ENCODE data around the gene DDX52.
"Not testable (repeated sequence)": the region's sequence is repeated elsewhere in the genome, so short reads cannot be mapped to it uniquely, and the experiment has no call there.

The DDX52 gene

GRCh38 chr17:37637956-37638355 is 5.3 kb downstream of the DDX52 start:
- no peak for DNase-seq (ENCODE audit: extremely low spot score)
- ChIA-PET CTCF (no interaction called here), POLR2A (no interaction called here)
- TF ChIP-seq NFRKB (IDR thresholded peaks at IDR 0.05) (no peak), SP1 (IDR thresholded peaks at IDR 0.05) (no peak), CTBP1 (IDR thresholded peaks at IDR 0.05; ENCODE audit: borderline replicate concordance) (no peak), TARDBP (IDR thresholded peaks at IDR 0.05) (no peak), HDGF (IDR thresholded peaks at IDR 0.05; ENCODE audit: borderline replicate concordance) (no peak), LEF1 (IDR thresholded peaks at IDR 0.05; ENCODE audit: borderline replicate concordance) (no peak), FOXK2 (IDR thresholded peaks at IDR 0.05) (no peak), ZNF384 (IDR thresholded peaks at IDR 0.05) (no peak), FOXM1 (IDR thresholded peaks at IDR 0.05; ENCODE audit: borderline replicate concordance) (no peak)

- CTCF ChIA-PET; DNase-seq (ENCODE audit: extremely low spot score); POLR2A ChIA-PET: not testable (repeated sequence)
These were observed 26.8 kb downstream of the DDX52 start for GRCh38 chr17:37616430-37616829.

- ChIA-PET POLR2A (no interaction called here), CTCF (no interaction called here)
- TF ChIP-seq ARNT (IDR thresholded peaks at IDR 0.05), result no peak
- TF ChIP-seq HDGF (IDR thresholded peaks at IDR 0.05; ENCODE audit: borderline replicate concordance), result no peak
- TF ChIP-seq ELF4 (IDR thresholded peaks at IDR 0.05), result no peak
- TF ChIP-seq FOXA1 (IDR thresholded peaks at IDR 0.05), result no peak
- TF ChIP-seq ZNF384 (IDR thresholded peaks at IDR 0.05), result no peak
- TF ChIP-seq LEF1 (IDR thresholded peaks at IDR 0.05; ENCODE audit: borderline replicate concordance), result no peak
- TF ChIP-seq L3MBTL2 (conservative IDR thresholded peaks at IDR 0.05), result no peak
- TF ChIP-seq BHLHE40 (IDR thresholded peaks at IDR 0.05; ENCODE audit: borderline replicate concordance), result no peak
- no peak for TF ChIP-seq TARDBP (IDR thresholded peaks at IDR 0.05)
- no peak for TF ChIP-seq SP1 (IDR thresholded peaks at IDR 0.05)
- no peak for DNase-seq (ENCODE audit: extremely low spot score)
These were observed 28.4 kb downstream of the DDX52 start for GRCh38 chr17:37614823-37615222.

- no peak for DNase-seq (ENCODE audit: extremely low spot score)
- CTCF ChIA-PET, result interaction anchor here (1.1 kb wide), 1 partner anchor 23 kb away, joined by 4 read pairs; no protein-coding TSS in a partner anchor
- POLR2A ChIA-PET, result no interaction called here
- TF ChIP-seq SUZ12 (IDR thresholded peaks at IDR 0.05), result no peak
- TF ChIP-seq TARDBP (IDR thresholded peaks at IDR 0.05), result no peak
- no peak for TF ChIP-seq NFRKB (IDR thresholded peaks at IDR 0.05)
- TF ChIP-seq CTBP1 (IDR thresholded peaks at IDR 0.05; ENCODE audit: borderline replicate concordance), result no peak
These were observed 28.9 kb downstream of the DDX52 start for GRCh38 chr17:37614391-37614790.

GRCh38 chr17:37610971-37611370 is 32.3 kb downstream of the DDX52 start:
- TF ChIP-seq PKNOX1 (IDR thresholded peaks at IDR 0.05), result no peak
- TF ChIP-seq ARNT (IDR thresholded peaks at IDR 0.05), result no peak
- TF ChIP-seq TARDBP (IDR thresholded peaks at IDR 0.05), result no peak
- no peak for TF ChIP-seq SP1 (IDR thresholded peaks at IDR 0.05)
- TF ChIP-seq NFRKB (IDR thresholded peaks at IDR 0.05), result no peak
- ChIA-PET CTCF (no interaction called here), POLR2A (interaction anchor here (1.2 kb wide), 1 partner anchor 128 kb away, joined by 4 read pairs; no protein-coding TSS in a partner anchor)
- DNase-seq (ENCODE audit: extremely low spot score), result no peak

GRCh38 chr17:37610041-37610420 is 33.2 kb downstream of the DDX52 start:
- POLR2A ChIA-PET, result interaction anchor here (0.9 to 2.5 kb wide), 8 partner anchors 10 to 127 kb away, joined by 3 to 12 read pairs (median 4); no protein-coding TSS in a partner anchor
- DNase-seq (ENCODE audit: extremely low spot score), result not testable (repeated sequence)
- TF ChIP-seq ZNF384 (IDR thresholded peaks at IDR 0.05), result peak; percentile 60
- CTCF ChIA-PET, result interaction anchor here (0.7 to 1.6 kb wide), 2 partner anchors 206 to 918 kb away, joined by 3 to 4 read pairs; no protein-coding TSS in a partner anchor

- DNase-seq (ENCODE audit: extremely low spot score), result peak; percentile 96
- ChIA-PET CTCF (interaction anchor here (0.6 to 1.6 kb wide), 4 partner anchors 41 to 917 kb away, joined by 3 to 6 read pairs (median 4); no protein-coding TSS in a partner anchor), POLR2A (interaction anchor here (0.9 to 2.5 kb wide), 10 partner anchors 9 to 63 kb away, joined by 3 to 12 read pairs (median 4); no protein-coding TSS in a partner anchor)
- TF ChIP-seq FOXA1 (IDR thresholded peaks at IDR 0.05) (no peak), NFRKB (IDR thresholded peaks at IDR 0.05) (no peak), FOXM1 (IDR thresholded peaks at IDR 0.05; ENCODE audit: borderline replicate concordance) (no peak), SUZ12 (IDR thresholded peaks at IDR 0.05) (no peak), ELF4 (IDR thresholded peaks at IDR 0.05) (peak; percentile 70), HDGF (IDR thresholded peaks at IDR 0.05; ENCODE audit: borderline replicate concordance) (0 out of 2 replicates have a peak, but pooled peaks have one; percentile 36), PKNOX1 (IDR thresholded peaks at IDR 0.05) (peak; percentile 76)
These were observed 33.8 kb downstream of the DDX52 start, which contains the start of gene SYNRG for GRCh38 chr17:37609170-37610040. SYNRG (minus strand) TSS chr17:37609418; CDS start chr17:37609355, 63 bp downstream.

Measured in HEK293T (cell line).